NCI-H146 (cell line): ENCODE results near the gene PCSK5.
"Not testable (repeated sequence)": the region's sequence is repeated elsewhere in the genome, so short reads cannot be mapped to it uniquely, and the experiment has no call there.

Experiments used
- DNase-seq: peaks from one replicate; lab custom pipeline; 2025; lab: John Stamatoyannopoulos, UW

PCSK5 gene

DNA sequence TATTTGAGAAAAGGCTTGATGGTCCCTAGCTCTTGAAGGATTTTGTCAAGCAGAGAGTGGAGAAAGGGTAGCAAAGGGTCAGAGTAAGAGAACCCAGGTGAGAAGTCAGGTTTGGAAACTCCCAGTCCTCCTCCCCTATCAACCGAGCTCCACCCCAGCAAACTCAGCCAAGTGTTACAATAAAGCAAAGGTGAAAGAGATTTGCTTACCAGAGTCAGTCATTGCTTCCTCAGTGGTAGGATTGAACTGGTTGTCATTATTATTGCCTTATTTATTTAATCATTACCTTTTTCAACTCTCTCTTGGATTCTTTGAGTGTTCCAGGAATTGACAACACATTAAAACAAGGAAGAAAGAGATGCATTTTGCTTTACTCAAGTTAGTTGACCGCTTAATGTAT lies 423.3 kb downstream of the PCSK5 start:
- DNase-seq, result no peak

DNA sequence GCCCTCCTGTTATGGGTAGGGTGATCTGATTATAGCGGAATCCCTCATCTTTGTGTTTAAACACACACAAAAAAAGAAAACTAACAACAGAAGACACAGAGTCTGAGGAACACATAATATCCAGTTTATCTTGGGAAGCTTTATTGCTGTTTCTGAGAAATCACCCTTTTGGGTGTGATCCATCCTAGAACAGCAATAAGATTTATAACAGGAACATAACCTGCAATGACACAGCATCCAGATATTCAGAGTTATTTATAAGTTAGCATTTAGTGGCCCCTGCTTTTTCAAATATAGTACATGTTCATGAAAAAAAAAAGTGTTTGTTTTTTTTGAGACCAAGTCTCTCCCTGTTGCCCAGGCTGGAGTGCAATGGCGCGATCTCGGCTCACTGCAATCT lies 423.8 kb downstream of the PCSK5 start:
- no peak for DNase-seq

DNA sequence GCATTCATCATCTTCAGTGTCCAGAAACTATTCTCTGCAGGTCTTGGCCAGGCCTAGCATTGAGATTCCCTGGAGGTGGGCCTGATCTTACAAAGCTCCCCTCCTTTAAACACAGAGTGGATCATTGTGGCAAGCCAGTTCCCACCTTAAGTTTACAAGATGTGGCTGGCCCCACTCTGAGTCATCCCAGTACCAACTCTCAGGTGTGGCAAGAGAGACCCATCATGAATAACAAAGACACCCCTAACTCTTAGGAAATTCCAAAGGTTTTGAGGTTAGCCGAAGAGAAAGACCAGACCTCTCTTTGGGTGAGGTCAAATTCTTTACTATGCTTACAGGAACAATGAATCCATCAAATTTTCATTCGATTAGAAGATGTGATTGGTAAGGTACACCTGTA lies 425.6 kb downstream of the PCSK5 start:
- DNase-seq, result no peak

DNA sequence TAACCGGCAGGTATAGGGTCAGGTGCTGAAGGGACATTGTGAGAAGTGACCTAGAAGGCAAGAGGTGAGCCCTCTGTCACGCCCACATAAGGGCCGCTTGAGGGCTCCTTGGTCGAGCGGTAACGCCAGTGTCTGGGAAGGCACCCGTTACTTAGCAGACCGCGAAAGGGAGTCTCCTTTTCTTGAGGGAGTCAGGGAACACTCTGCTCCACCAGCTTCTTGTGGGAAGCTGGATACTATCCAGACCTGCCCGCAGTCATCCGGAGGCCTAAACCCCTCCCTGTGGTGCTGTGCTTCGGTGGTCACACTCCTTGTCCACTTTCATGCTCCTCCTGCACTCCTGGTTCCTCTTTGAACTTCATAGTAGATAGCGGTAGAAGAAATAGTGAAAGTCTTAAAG lies 429.0 kb downstream of the PCSK5 start:
- DNase-seq, result not testable (repeated sequence)

DNA sequence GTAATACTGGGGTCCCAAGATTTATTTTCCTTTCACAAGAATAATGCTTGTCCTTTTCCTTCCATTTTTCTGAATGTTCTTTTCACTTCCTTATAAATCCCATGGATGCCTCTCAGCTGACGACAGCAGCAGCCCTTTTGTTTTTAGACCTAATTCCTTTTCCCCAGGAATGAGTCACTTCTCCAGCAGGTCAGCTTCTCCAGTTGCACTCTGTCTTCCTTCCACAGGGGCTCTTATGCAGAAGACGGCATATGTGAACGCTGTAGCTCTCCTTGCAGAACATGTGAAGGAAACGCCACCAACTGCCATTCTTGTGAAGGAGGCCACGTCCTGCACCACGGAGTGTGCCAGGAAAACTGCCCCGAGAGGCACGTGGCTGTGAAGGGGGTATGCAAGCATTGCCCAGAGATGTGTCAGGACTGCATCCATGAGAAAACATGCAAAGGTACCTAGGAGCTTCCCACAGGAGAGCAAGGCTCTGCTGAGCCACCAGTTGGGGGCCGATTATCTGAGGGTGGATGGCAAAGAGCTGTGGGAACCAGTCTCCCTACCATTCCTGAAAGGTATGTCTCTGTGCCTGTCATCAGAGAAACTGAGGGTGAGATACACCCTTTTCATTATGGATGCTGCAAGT lies 430.8 kb downstream of the PCSK5 start:
- DNase-seq, result no peak

DNA sequence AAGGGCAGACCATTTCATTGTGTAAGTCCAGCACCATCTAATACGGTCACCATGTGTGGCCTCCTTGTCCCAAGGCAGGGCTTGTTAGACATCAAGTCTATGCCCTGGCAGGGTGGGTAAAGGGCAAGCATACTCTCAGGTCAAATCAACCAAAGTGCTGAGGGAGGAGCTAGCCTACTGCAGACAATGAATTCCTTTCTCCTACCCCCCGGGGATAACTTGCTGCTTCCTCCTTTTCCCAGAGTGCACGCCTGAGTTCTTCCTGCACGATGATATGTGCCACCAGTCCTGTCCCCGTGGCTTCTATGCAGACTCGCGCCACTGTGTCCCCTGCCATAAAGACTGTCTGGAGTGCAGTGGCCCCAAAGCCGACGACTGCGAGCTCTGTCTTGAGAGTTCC lies 432.3 kb downstream of the PCSK5 start:
- no peak for DNase-seq

DNA sequence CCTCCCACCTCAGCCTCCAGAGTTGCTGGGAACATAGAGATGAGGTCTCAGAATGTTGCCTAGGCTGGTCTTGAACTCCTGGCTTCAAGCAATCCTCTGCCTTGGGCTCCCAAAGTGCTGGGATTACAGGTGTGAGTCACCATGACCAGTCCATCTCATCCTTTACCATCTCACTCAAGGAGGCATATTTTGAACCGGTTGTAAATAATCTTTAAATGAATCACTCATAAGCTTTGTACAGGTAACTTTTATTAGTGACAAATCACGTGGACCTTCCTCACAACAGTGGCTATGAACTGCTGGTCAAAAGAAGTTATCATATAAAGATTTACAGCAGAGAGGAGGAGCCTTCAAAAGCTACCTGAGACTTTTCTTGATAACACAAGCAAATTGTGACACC lies 433.0 kb downstream of the PCSK5 start:
- DNase-seq, result no peak

DNA sequence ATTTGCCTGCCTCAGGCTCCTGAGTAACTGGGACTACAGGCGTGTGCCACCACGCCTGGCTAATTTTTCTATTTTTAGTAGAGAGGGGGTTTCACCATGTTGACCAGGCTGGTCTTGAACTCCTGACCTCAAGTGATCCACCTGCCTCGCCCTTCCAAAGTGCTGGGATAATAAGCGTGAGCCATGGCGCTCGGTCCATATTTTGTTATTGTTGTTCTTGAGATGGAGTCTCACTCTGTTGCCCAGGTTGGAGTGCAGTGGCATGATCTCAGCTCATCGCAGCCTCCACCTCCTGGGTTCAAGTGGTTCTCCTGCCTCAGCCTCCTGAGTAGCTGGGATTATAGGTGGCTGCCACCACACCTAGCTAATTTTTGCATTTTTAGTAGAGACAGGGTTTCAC lies 433.6 kb downstream of the PCSK5 start:
- not testable (repeated sequence) for DNase-seq

DNA sequence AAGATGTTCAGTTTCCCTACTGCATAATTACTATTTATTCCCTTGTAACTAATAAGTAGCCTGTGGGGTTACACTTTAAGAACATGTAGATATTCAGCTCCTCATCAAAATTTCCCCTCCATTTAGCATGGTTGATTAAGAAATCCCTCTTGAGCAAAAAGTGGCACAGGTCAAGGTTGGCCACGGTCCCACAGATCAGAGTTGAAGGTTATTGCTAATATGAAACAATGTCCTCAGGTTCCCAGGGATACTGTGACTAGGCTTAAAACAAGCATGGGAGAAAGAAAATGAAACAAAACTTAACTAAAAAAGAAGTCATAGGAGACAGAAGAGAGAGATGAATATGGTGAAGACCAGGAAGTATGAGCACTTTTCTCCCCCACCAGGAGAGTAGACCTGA lies 439.6 kb downstream of the PCSK5 start:
- DNase-seq, result no peak

DNA sequence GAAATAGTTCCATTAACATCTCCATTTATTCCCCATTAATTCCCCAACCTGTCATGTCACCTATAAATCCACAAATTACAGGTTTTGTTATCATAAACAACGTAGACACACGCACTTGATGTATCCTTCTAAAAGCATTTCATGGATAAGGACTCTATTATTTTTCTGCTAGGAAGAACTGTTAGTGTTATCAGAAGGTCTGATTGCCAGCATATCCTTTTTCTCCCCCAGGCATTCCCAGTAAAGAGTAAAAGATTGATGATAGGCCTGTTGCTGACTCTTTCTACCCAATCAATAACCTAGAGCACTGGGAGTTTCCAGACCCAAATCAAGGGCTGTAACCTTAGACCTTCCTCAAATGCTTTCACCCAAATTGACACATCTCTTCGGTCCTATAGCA lies 442.9 kb downstream of the PCSK5 start:
- peak; percentile 18 for DNase-seq

DNA sequence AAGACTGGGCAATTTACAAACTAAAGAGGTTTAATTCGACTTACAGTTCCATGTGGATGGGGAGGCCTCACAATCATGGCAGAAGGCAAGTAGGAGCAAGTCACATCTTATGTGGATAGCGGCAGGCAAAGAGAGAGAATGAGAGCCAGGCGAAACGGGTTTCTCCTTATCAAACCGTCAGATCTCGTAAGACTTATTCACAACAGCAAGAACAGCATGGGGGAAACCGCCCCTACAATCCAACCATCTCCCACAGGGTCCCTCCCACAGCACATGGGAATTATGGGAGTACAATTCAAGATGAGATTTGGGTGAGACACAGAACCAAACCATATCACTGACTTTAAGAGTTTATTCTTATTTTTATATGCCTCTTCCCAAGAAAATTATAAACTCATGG lies 443.5 kb downstream of the PCSK5 start:
- DNase-seq, result no peak

DNA sequence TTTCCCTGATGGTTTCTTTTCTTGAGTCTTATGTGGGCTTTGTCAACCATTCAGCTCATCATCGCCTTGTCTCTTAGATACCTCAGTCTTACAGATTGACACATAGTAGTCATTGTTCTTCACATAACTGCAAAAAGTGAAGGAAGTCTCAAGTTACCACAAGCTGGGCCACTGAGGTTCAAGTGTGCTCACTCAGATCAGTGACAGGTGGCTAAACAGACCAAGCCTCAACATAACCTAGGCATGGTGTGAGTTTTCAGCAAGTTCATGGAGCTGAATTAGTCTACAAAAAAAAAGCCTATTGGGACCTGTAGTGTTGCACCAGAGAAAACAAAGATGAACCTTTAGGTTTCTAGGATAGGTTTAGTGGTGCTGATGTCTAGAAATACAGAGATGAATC lies 445.6 kb downstream of the PCSK5 start:
- DNase-seq, result no peak

DNA sequence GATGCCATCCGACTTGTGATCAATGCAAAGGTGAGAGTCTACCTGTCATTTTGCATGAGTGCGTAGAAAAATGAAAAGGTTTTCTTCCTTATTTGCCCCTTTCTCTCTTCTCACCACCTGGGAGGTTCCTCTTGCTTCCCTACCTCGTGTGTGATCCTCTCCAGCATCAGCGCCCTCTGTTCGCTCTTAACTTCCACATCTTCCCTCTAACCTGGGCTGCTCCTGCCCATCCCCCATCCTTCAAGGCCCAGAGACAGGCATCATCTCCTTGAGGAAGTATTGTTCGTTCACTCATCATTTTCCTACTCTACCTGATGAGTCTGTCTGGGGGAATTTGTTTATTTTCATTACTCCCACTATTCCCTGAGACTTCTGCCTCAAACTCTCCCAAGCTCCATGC lies 447.9 kb downstream of the PCSK5 start:
- DNase-seq, result no peak

DNA sequence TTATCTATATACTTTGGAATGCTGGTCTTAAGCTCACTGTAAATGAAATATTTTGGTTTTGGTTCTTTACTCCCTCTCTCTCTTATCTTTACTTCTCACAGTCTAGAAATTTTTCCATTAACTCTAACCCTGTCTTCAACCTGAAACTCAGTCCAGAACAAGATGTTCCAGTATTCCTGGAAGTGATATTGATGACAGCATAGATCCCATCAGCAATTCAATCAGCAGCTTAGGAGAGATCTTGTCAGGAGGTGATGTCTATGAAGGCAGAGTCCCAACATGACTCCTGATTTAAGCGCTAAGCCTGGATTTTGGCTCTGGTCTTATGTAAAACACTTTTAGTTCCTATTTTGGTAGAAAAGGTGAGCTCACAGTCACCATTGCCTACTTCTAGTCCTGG lies 451.1 kb downstream of the PCSK5 start:
- DNase-seq, result no peak

DNA sequence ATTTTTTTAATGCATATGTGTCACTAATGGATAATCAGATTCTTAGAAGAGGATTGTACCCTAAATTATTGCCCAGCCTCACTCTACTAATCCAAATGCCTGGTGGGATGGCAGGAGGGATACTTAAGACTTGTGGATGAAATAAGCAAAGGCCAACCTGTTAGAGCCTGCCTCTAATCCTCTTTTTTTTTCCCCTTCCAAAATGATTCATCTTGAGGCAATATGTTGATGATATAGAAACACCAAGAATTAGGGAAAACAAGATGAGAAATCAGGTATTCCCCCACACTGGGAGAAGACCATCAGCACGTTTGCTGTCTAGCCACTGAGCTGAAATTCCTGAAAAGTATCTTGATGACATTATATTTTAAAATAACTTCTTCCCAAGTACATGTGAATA lies 451.7 kb downstream of the PCSK5 start:
- no peak for DNase-seq

DNA sequence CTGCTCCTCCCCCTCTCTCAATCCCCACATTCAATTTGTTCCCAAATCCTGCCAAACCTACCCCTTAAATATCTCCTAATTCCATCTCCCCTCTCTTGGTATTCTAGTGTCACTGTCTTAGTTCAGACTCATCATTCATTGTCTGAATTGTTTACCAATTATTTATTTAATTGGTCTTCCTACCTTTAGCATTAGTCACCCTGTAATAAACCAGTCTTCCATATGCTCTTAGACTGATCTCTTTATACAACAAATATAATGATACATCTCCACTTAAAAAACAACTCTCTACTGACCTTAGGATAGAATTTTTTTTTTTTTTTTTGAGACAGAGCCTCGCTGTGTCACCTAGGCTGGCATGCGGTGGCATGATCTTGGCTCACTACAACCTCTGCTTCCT lies 452.4 kb downstream of the PCSK5 start:
- DNase-seq, result no peak

DNA sequence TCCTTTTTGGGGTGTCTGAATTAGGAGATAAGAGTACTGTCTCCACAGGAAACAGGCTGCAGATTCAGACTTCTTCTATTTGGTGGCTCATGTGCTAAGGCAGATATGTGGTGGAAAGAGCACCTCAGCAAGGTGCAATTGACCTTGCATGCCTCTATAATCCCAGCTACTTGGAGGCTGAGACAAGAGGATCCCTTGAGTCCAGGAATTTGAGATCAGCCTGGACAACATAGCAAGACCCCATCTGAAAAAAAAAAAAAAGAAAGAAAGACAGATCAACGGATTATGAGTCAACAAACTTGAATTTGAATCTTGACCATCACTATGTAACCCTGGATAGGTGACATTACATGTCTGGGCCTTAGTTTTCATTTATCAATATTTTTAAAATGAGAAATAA lies 459.4 kb downstream of the PCSK5 start:
- DNase-seq, result no peak

DNA sequence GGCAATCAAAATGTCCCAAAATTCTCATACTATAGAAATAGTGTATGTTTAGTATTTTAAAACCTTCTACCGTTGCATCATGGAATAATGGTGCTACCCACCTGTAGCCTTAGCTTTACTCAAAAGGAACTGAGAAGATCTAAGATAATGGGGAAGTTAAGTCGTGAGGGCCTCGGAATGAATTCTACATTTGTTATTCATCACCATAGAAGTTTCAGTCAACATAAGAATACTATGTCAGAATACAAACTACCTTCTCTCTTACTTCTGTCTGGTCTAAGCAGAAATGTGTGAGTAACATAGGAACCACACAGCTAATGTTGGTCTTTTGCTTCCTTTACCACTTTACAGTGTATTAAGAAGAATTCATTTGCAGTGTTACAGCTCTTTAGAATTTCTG lies 460.5 kb downstream of the PCSK5 start:
- DNase-seq, result no peak

DNA sequence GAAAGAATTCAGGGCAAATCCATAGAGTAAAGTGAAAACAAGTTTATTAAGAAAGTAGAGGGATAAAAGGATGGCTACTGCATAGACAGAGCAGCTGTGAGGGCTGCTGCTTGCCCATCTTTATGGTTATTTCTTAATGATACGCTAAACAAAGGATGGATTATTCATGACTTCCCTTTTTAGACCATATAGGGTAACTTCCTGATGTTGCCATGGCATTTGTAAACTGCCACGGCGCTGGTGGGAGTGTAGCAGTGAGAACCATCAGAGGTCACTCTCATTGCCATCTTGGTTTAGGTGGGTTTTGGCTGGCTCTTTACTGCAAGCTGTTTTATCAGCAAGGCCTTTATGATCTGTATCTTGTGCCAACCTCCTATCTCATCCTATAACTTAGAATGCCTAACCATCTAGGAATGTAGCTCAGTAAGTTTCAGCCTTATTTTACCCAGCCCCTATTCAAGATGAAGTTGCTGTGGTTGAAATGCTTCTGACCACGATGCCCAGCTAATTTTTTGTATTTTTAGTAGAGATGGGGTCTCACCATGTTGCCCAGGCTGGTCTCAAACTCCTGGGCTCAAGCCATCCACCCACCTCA lies 461.6 kb downstream of the PCSK5 start:
- no peak for DNase-seq

DNA sequence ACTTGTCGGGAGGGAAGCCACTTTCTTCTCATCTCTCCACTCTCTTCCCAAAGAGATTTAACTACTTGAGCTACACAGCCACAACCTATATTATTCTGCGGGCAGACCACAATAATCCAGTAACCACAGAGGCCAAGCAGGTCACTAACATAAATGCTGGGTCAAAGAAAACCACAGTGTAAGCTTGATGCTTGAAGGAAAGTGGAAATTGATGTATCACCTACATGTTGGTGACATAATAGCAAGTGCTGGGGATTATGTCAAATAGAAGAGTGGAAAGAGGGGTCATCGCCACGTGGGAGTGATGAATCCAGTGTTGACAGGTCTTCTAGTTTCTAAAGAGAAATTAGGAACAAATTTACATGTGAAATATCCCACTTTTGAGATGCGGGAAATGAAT lies 462.8 kb downstream of the PCSK5 start:
- DNase-seq, result no peak

DNA sequence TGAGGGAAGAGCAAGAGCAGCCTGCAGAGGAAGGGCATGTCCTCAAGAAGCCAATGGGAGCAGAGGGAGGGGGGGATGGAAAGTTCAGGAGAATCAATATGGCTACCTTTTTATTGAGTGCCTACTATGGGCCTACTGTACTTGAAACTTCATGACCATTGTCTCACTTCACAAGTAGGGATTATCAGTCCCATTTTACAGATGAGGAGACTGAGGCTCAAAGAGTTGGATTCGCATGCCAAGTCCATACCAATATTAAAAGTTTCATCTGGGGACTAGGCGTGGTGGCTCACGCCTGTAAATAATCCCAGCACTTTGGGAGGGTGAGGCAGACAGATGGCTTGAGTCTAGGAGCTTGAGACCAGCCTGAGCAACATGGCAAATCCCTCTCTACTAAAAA lies 463.7 kb downstream of the PCSK5 start:
- no peak for DNase-seq

DNA sequence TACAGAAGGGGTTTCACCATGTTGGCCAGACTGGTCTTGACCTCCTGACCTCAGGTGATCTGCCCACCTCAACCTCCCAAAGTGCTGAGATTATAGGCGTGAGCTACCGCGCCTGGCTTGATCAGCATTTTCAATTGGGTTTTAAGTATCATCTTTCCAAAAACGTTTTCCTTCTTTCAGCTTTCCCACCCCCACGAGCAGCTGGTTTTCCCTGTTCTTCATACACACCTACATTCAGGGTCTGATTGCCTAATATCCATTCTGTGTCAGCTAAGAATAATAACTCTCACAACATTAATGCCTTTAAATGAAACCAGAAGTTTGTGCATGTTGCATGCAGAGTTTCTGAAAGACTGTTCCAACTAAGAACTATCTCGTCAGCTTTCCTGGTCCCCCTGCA lies 465.4 kb downstream of the PCSK5 start:
- no peak for DNase-seq

DNA sequence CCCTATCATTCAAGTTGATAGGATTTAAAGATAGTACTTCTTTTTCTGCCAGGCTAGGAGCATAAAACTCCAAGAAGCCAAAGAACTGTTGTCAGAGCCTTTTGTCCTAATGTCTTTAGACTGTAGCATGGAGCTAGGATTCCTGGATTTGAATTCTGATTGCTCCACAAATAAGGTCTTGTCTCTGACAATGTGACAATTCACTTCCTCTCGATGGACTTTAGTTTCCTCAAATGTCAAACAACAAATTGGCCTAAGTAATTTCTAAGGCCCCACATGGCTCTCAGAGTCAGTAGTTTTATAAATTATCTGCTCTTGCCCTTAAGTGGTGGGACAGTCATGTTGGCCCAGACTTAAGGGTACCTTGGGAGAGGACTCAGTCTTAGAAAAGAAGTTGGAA lies 467.1 kb downstream of the PCSK5 start:
- no peak for DNase-seq

DNA sequence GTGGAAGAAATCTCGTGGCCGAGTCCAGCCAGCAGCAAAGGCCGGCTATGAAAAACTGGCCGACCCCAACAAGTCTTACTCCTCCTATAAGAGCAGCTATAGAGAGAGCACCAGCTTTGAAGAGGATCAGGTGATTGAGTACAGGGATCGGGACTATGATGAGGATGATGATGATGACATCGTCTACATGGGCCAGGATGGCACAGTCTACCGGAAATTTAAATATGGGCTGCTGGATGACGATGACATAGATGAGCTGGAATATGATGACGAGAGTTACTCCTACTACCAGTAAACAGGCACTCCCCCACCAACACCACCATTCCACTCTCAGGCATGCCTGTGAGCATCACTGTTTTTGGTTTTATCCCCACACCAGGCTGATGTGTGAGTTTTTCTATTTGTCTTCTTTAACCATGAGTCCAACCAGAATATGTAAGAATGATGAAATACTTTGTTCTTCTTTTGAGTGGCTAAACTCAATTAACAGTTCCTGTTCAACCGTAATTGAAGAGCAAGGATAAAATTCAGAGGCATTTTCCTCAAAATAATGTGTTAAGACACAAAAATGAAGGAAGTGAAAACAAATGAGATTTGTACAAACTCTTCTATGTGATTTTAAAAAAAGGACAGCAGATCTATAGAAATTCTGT lies 468.3 kb downstream of the PCSK5 start:
- DNase-seq, result no peak
